Measurements from ENCODE around the gene GTF2IRD2. TPM values are rescaled to one million over a fixed set of nuclear protein-coding genes. Genes with fewer than 3 reads are reported as not detected.
"Not testable (repeated sequence)": the region's sequence is repeated elsewhere in the genome, so short reads cannot be mapped to it uniquely, and the experiment has no call there.

GTF2IRD2 gene
- total RNA-seq, 2 experiments from 2014 or later: 5.9 to 7.1 TPM

GRCh38 chr7:74770062-74770461 is 81.3 kb downstream of the GTF2IRD2 start:
- DNase-seq; H3K27me3 Mint-ChIP-seq; H3K4me3 Mint-ChIP-seq; H3K27ac Mint-ChIP-seq; H3K36me3 Mint-ChIP-seq; H3K4me1 Mint-ChIP-seq; CTCF ChIA-PET; ATAC-seq; H3K9me3 Mint-ChIP-seq (ENCODE audit: low read depth): not testable (repeated sequence)

- H3K27ac Mint-ChIP-seq; H3K4me1 Mint-ChIP-seq; CTCF ChIA-PET; ATAC-seq; H3K9me3 Mint-ChIP-seq (ENCODE audit: low read depth); H3K4me3 Mint-ChIP-seq; H3K27me3 Mint-ChIP-seq; DNase-seq; H3K36me3 Mint-ChIP-seq: not testable (repeated sequence)
Measured at GRCh38 chr7:74766991-74767390, 84.4 kb downstream of the GTF2IRD2 start.

- DNase-seq; CTCF ChIA-PET; H3K4me3 Mint-ChIP-seq; H3K9me3 Mint-ChIP-seq (ENCODE audit: low read depth); H3K36me3 Mint-ChIP-seq; H3K27ac Mint-ChIP-seq; H3K4me1 Mint-ChIP-seq; H3K27me3 Mint-ChIP-seq; ATAC-seq: not testable (repeated sequence)
Measured at GRCh38 chr7:74766509-74766908, 84.9 kb downstream of the GTF2IRD2 start.

GRCh38 chr7:74765205-74765918 is 86.0 kb downstream of the GTF2IRD2 start:
- H3K36me3 Mint-ChIP-seq; H3K27ac Mint-ChIP-seq; H3K4me3 Mint-ChIP-seq; H3K27me3 Mint-ChIP-seq; DNase-seq; H3K4me1 Mint-ChIP-seq; H3K9me3 Mint-ChIP-seq (ENCODE audit: low read depth); CTCF ChIA-PET: not testable (repeated sequence)
- ATAC-seq: peak; percentile 79

- H3K27ac Mint-ChIP-seq; H3K4me1 Mint-ChIP-seq; H3K36me3 Mint-ChIP-seq; CTCF ChIA-PET; H3K4me3 Mint-ChIP-seq; DNase-seq; ATAC-seq; H3K9me3 Mint-ChIP-seq (ENCODE audit: low read depth); H3K27me3 Mint-ChIP-seq: not testable (repeated sequence)
Measured at GRCh38 chr7:74758982-74759381, 92.4 kb downstream of the GTF2IRD2 start.

- H3K27me3 Mint-ChIP-seq; H3K4me1 Mint-ChIP-seq; H3K27ac Mint-ChIP-seq; DNase-seq; ATAC-seq; H3K36me3 Mint-ChIP-seq; H3K9me3 Mint-ChIP-seq (ENCODE audit: low read depth); H3K4me3 Mint-ChIP-seq; CTCF ChIA-PET: not testable (repeated sequence)
Measured at GRCh38 chr7:74758268-74758667, 93.1 kb downstream of the GTF2IRD2 start.

- H3K27ac Mint-ChIP-seq, ATAC-seq, H3K4me3 Mint-ChIP-seq: not testable (repeated sequence)
Measured at GRCh38 chr7:74756673-74757072, 94.7 kb downstream of the GTF2IRD2 start.

GRCh38 chr7:74753921-74754482 is 97.4 kb downstream of the GTF2IRD2 start:
- ATAC-seq; H3K27me3 Mint-ChIP-seq; H3K4me1 Mint-ChIP-seq; H3K9me3 Mint-ChIP-seq (ENCODE audit: low read depth); DNase-seq; H3K4me3 Mint-ChIP-seq; CTCF ChIA-PET; H3K36me3 Mint-ChIP-seq; H3K27ac Mint-ChIP-seq: not testable (repeated sequence)

More at GRCh38 chr7:74756673-74757072, 94.7 kb downstream of the GTF2IRD2 start:
- H3K27me3 Mint-ChIP-seq; H3K36me3 Mint-ChIP-seq; H3K4me1 Mint-ChIP-seq; DNase-seq; H3K9me3 Mint-ChIP-seq (ENCODE audit: low read depth); CTCF ChIA-PET: not testable (repeated sequence)

Other genes with a start within 250 kb of the GTF2IRD2 start
- gene GTF2I, start 193.9 kb downstream of the GTF2IRD2 start, total RNA-seq: 100 to 1,000 TPM; 186 to 220 TPM
- under 1 TPM; 0.30 to 0.35 TPM for gene NCF1, start 77.6 kb downstream of the GTF2IRD2 start, total RNA-seq
- gene CASTOR2, start 113.1 kb upstream of the GTF2IRD2 start, total RNA-seq: 1 to 10 TPM; 3.1 to 5.7 TPM
- 10 to 100 TPM; 41.0 to 56.9 TPM for gene RCC1L, start 222.2 kb upstream of the GTF2IRD2 start, total RNA-seq
- 10 to 100 TPM; 18.0 to 20.7 TPM for gene GTF2IRD2B, start 241.0 kb upstream of the GTF2IRD2 start, total RNA-seq